HEK293T (cell line): Measurements from ENCODE around the gene DOCK1.
A peak's percentile ranks its signal among the peaks of the same experiment; 100 is the strongest.

Source experiments
- CTCF ChIA-PET: fragments of 350-600 bp; formaldehyde crosslinking; extraction: SDS; loops from one replicate; lab custom pipeline; 2021; ENCODE audit warnings: antibody characterized with exemption, inconsistent platforms; lab: Yijun Ruan, JAX
- POLR2A ChIA-PET: fragments of 350-600 bp; formaldehyde crosslinking; extraction: SDS; loops from one replicate; lab custom pipeline; 2020; ENCODE audit warnings: antibody characterized with exemption, inconsistent platforms; lab: Yijun Ruan, JAX
- DNase-seq: peaks from one replicate; pipeline ENCODE4 v3.0.0; 2012; ENCODE audit warnings: mixed read lengths; ENCODE audit errors: extremely low spot score
- ARNT ChIP-seq: fragments of 450-650 bp; IDR thresholded peaks from 2 replicates; pipeline ENCODE4 v1.6.1; 2017; ENCODE audit warnings: mild to moderate bottlenecking
- BHLHE40 ChIP-seq: fragments of 450-650 bp; IDR thresholded peaks from 2 replicates; pipeline ENCODE4 v1.6.1; 2016; ENCODE audit warnings: mild to moderate bottlenecking, moderate library complexity, borderline replicate concordance
- CTBP1 ChIP-seq: fragments of 450-650 bp; IDR thresholded peaks from 2 replicates; pipeline ENCODE4 v1.6.1; 2016; ENCODE audit warnings: borderline replicate concordance
- ELF4 ChIP-seq: fragments of 450-650 bp; IDR thresholded peaks from 2 replicates; pipeline ENCODE4 v1.6.1; 2017; ENCODE audit warnings: antibody characterized with exemption
- FOXA1 ChIP-seq: fragments of 450-650 bp; IDR thresholded peaks from 2 replicates; pipeline ENCODE4 v1.6.1; 2016; ENCODE audit warnings: mild to moderate bottlenecking
- FOXK2 ChIP-seq: fragments of 450-650 bp; IDR thresholded peaks from 2 replicates; pipeline ENCODE4 v1.6.1; 2016; ENCODE audit warnings: mild to moderate bottlenecking
- FOXM1 ChIP-seq: fragments of 450-650 bp; IDR thresholded peaks from 2 replicates; pipeline ENCODE4 v1.6.1; 2017; ENCODE audit warnings: mild to moderate bottlenecking, borderline replicate concordance
- HDGF ChIP-seq: fragments of 450-650 bp; IDR thresholded peaks from 2 replicates; pipeline ENCODE4 v1.6.1; 2017; ENCODE audit warnings: antibody characterized with exemption, borderline replicate concordance
- L3MBTL2 ChIP-seq: fragments of 450-650 bp; conservative IDR thresholded peaks from 2 replicates; pipeline ENCODE4 v1.6.1; 2016; ENCODE audit warnings: mild to moderate bottlenecking
- LEF1 ChIP-seq: fragments of 450-650 bp; IDR thresholded peaks from 2 replicates; pipeline ENCODE4 v1.6.1; 2017; ENCODE audit warnings: mild to moderate bottlenecking, borderline replicate concordance
- NFRKB ChIP-seq: fragments of 450-650 bp; IDR thresholded peaks from 2 replicates; pipeline ENCODE4 v1.6.1; 2016; ENCODE audit warnings: mild to moderate bottlenecking, moderate library complexity
- SP1 ChIP-seq: fragments of 450-650 bp; IDR thresholded peaks from 2 replicates; pipeline ENCODE4 v1.6.1; 2017
- SUZ12 ChIP-seq: fragments of 450-650 bp; IDR thresholded peaks from 2 replicates; pipeline ENCODE4 v1.6.1; 2016; ENCODE audit warnings: mild to moderate bottlenecking
- TARDBP ChIP-seq: fragments of 450-650 bp; IDR thresholded peaks from 2 replicates; pipeline ENCODE4 v1.6.1; 2016
- ZNF384 ChIP-seq: fragments of 450-650 bp; IDR thresholded peaks from 2 replicates; pipeline ENCODE4 v1.6.1; 2016
- TF ChIP-seq, protein P1 (sequence below): fragments of 450-650 bp; IDR thresholded peaks from 2 replicates; pipeline ENCODE4 v1.6.1; 2016

Gene DOCK1

DNA sequence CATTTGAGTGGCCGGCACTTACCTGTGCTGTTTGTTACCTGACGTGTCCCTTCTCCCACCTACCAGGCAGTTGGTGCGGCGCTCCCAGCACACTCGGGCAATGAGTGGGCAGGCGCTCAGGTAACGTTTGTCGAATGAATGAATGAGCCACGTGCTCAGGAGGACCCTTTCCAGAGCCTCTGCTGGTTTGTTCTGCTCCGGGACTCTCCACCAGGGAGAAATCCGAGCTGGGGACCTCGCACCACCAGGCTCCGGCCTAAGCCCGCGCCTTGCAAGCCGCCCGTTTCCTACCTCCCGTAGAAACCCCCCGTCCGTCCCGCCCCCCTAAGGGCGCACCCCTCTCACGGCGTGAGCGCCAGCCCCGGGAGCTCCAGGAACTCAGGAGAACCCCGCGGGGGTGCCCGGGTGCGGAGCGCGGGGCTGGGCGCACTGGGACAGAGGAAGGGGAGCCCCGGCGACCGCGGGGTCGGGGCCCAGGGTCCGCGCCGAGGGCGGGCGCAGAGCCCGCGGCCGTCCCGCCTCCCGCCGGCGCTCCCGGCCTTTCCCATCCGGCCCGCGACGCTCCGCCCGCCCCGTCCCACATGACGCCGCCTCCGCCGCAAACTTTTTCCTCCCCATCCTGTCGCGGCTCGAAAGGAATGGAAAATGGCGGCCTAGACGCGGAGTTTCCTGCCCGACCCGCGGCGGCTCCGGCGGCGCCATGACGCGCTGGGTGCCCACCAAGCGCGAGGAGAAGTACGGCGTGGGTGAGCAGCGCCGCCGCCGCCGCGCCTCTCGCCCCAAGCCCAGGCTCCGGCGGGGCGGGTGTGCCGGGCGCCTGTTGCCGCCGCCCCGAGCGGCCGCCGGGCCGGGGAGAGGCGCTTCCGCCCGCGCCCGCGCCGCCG, at the start of gene DOCK1:
Gene DOCK1, plus strand, starts transcription at position 611 of the 884 bp plus-strand sequence. Its CDS starts 90 bp downstream, at position 701.
- CTCF ChIA-PET, result no interaction called here
- POLR2A ChIA-PET, result interaction anchor here (1.1 kb wide), 1 partner anchor 9 kb away, joined by 4 read pairs; no protein-coding TSS in a partner anchor
- DNase-seq, result peak; percentile 86
- TF ChIP-seq CTBP1 (no peak), L3MBTL2 (peak; percentile 92), BHLHE40 (no peak)

DNA sequence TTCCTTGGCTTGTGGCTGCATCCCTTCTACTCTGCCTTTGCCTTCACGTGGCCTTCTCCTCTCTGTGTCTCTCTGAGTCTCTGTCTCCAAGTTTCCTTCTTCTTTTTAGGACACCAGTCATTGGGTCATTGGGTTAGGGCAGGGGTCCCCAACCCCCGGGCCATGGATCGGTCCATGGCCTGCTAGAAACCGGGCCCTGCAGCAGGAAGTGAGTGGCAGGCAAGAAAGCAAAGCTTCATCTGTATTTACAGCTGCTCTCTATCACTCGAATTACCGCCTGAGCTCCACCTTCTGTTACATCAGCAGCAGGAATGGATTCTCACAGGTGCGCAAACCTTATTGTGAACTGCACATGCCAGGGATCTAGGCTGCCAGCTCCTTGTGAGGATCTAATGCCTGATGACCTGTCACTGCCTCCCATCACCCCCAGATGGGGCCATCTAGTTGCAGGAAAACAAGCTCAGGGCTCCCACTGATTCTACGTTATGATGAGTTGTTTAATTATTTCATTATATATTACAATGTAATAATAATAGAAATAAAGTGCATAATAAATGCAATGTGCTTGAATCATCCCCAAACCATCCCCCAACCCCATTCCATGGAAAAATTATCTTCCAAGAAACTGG, 47.9 kb upstream of the DOCK1 start:
- DNase-seq, result no peak
- ChIA-PET POLR2A (no interaction called here), CTCF (no interaction called here)
- TF ChIP-seq LEF1, result no peak
- TF ChIP-seq TARDBP, result no peak
- TF ChIP-seq, protein P1, sequence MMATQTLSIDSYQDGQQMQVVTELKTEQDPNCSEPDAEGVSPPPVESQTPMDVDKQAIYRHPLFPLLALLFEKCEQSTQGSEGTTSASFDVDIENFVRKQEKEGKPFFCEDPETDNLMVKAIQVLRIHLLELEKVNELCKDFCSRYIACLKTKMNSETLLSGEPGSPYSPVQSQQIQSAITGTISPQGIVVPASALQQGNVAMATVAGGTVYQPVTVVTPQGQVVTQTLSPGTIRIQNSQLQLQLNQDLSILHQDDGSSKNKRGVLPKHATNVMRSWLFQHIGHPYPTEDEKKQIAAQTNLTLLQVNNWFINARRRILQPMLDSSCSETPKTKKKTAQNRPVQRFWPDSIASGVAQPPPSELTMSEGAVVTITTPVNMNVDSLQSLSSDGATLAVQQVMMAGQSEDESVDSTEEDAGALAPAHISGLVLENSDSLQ, result no peak
- no peak for TF ChIP-seq FOXK2
- TF ChIP-seq FOXA1, result no peak
- TF ChIP-seq BHLHE40, result no peak
- TF ChIP-seq ZNF384, result no peak
- no peak for TF ChIP-seq SUZ12
- TF ChIP-seq FOXM1, result no peak
- TF ChIP-seq CTBP1, result no peak
- no peak for TF ChIP-seq SP1
- no peak for TF ChIP-seq NFRKB
- TF ChIP-seq ELF4, result no peak
- no peak for TF ChIP-seq L3MBTL2
- no peak for TF ChIP-seq ARNT
- TF ChIP-seq HDGF, result no peak

DNA sequence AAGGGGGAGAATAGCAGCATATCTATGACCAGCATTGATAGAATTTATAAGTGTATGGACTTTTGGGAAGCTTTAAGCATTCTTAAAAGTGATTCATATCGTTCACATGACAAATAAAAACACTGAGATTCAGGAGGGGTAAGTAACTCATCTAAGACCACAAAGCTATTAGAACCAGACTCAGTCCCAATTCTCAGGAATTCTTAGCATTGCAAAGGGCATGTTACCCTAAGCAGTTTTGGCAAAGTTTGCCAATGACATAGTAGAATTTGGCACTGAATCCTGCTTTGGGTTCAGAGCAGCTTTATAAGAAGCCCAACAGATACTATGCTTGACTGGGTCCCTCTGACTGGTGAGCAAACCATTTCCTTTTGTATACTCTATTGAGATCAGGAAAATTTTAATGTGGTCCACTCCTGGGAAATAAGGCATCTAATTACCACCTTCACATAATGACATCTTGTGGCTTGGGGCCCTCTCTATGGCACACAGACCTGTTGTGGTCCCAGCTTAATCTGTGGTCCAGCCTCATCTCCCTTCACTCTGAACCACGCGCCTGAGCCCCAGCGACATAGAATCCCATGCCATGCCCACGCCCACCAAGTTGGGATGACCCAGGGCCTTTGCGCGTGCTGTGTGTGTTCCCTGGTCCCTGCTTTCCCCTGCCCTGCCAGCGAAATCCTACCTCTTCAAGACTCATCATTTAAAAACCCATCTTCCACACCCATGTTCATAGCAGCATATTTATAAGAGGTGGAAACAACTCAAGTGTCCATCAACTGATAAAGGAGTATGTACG, 37.5 kb upstream of the DOCK1 start:
- POLR2A ChIA-PET, result no interaction called here
- DNase-seq, result no peak
- no peak for TF ChIP-seq FOXM1
- no peak for TF ChIP-seq TARDBP
- no peak for TF ChIP-seq ARNT
- no peak for TF ChIP-seq NFRKB
- no peak for TF ChIP-seq ZNF384
- no peak for TF ChIP-seq LEF1
- no peak for TF ChIP-seq SUZ12
- CTCF ChIA-PET, result no interaction called here

DNA sequence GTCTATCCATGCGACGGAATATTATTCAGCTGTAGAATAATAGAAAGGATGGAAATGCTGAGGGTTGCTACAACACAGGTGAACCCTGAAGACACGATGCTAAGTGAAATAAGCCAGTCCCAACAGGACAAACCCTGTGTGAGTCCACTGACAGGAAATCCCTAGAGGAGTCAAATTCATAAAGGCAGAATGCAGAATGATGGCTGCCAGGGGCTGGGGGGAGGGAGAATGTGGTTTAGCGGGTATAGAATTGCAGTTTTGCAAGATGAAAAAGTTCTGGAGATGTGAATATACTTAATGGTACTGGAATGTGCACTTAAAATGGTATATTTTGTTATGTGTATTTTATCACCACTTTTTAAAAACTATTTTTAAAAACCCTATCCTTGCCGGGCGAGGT, 36.9 kb upstream of the DOCK1 start:
- CTCF ChIA-PET, result no interaction called here
- no peak for DNase-seq
- POLR2A ChIA-PET, result no interaction called here
- TF ChIP-seq LEF1, result no peak
- TF ChIP-seq FOXM1, result no peak
- TF ChIP-seq BHLHE40, result no peak
- TF ChIP-seq FOXA1, result no peak
- no peak for TF ChIP-seq TARDBP
- no peak for TF ChIP-seq SUZ12
- TF ChIP-seq NFRKB, result no peak
- TF ChIP-seq, protein P1, result no peak
- TF ChIP-seq ZNF384, result no peak
- no peak for TF ChIP-seq HDGF
- TF ChIP-seq ELF4, result no peak
- no peak for TF ChIP-seq CTBP1
- no peak for TF ChIP-seq ARNT
- no peak for TF ChIP-seq SP1
- TF ChIP-seq L3MBTL2, result no peak
- TF ChIP-seq FOXK2, result no peak

DNA sequence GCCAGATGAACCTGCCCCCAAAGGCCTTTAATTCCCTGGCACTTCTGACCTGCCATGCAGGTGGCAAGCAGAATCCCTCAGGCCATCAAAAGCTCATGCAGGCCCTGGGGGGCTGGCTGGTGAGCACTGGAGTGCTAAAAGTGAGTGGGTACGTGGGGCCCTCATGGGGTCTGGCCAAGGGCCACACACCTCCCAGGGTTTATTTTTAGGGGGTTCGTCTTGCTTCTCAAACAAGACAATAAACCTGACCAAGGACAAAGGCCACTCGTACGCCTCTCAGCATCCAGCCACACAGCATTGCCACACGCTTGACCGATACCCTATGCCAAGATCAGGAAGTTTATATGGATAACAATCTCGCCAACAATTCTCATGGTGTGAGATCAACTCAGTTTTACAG, 33.1 kb upstream of the DOCK1 start:
- no peak for DNase-seq
- ChIA-PET CTCF (no interaction called here), POLR2A (no interaction called here)
- TF ChIP-seq ZNF384 (no peak), FOXA1 (no peak)
- TF ChIP-seq, protein P1, result no peak

DNA sequence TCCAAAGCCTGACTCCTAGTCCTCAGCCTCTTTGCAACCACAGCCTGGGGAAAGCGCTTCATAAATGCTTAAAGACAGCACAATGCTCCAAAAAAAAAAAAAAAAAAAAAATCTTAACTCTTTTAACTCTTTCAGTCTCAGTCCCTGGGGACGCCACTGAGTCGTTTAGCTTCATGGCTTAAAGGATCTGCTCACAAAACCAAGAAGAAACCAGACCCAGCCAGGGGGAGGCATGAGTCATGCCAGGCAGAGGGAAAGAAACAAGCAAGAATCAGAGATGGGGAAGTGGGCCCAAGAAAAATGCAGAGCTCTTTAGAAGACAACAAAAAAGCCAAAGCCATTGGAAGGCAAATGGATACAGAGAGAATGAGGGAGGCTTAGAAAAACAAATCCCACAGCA, 32.5 kb upstream of the DOCK1 start:
- CTCF ChIA-PET, result no interaction called here
- DNase-seq, result no peak
- TF ChIP-seq LEF1 (no peak), ZNF384 (no peak)
- POLR2A ChIA-PET, result no interaction called here
